Measurements from ENCODE around the gene CCDC3.

DNA sequence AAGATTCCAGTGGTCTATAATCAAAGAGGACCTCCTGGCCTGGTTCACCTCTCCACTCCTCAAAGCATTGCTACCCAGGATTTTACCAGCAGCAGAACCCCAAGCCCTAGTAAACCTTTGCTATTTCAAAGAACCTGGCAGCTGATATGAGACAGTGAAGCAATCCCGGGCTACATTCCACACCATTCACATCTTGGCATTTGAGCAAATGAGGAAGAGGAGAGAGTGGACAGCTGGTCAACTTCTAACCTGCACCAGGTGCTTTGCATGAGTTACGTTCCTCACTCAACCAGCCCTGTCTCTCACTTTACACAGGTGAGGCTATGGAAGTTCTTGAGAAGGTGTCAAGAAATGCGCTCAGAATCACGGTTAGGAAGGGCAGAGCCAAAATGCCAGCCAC lies 1.1 kb downstream of the CCDC3 start:
- TF ChIP-seq, protein P1, sequence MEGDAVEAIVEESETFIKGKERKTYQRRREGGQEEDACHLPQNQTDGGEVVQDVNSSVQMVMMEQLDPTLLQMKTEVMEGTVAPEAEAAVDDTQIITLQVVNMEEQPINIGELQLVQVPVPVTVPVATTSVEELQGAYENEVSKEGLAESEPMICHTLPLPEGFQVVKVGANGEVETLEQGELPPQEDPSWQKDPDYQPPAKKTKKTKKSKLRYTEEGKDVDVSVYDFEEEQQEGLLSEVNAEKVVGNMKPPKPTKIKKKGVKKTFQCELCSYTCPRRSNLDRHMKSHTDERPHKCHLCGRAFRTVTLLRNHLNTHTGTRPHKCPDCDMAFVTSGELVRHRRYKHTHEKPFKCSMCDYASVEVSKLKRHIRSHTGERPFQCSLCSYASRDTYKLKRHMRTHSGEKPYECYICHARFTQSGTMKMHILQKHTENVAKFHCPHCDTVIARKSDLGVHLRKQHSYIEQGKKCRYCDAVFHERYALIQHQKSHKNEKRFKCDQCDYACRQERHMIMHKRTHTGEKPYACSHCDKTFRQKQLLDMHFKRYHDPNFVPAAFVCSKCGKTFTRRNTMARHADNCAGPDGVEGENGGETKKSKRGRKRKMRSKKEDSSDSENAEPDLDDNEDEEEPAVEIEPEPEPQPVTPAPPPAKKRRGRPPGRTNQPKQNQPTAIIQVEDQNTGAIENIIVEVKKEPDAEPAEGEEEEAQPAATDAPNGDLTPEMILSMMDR (IDR thresholded peaks at IDR 0.05): no peak
- TF ChIP-seq POLR2A (IDR thresholded peaks at IDR 0.05): no peak
